Measurements from ENCODE around the gene TRPM3.

GRCh38 chr9:71037521-71037920, 83.9 kb downstream of the TRPM3 start:
- no peak for TF ChIP-seq CTCF (IDR thresholded peaks at IDR 0.05)
- no peak for TF ChIP-seq POLR2AphosphoS5 (IDR thresholded peaks at IDR 0.05)
- TF ChIP-seq POLR2A (IDR thresholded peaks at IDR 0.05): no peak
- TF ChIP-seq EP300 (IDR thresholded peaks at IDR 0.05): no peak
